ENCODE measurements around the gene RBCK1. TPM values are rescaled to one million over a fixed set of nuclear protein-coding genes. Genes with fewer than 3 reads are reported as not detected.
A peak's percentile ranks its signal among the peaks of the same experiment; 100 is the strongest.

RBCK1 gene
- total and polyA plus RNA-seq, 9 of the 15 experiments (the other 6 are each of a cell fraction or from before 2014, with no cell fraction given) = 5.9 to 59.3 (median 26.5) TPM

- TF ChIP-seq ZNF41 (CRISPR knock-in tag; conservative IDR thresholded peaks at IDR 0.05) (no peak), NR0B1 (IDR thresholded peaks at IDR 0.05; ENCODE audit: partially characterized antibody) (no peak), MLLT1 (IDR thresholded peaks at IDR 0.05) (no peak), MAZ (CRISPR knock-in tag; conservative IDR thresholded peaks at IDR 0.05 in 1 of 2, IDR thresholded peaks at IDR 0.05 in 1 of 2) (peak in 1 of 2 experiments; percentile 11; a peak in 1 of 4 replicates), BRF1 (IDR thresholded peaks at IDR 0.05; ENCODE audit: borderline replicate concordance, extremely low read depth, insufficient read length) (no peak), MAFG (tag; conservative IDR thresholded peaks at IDR 0.05) (no peak), RBFOX2 (IDR thresholded peaks at IDR 0.05; ENCODE audit: low read depth, low read length) (peak; percentile 24), MTA3 (IDR thresholded peaks at IDR 0.05; ENCODE audit: borderline replicate concordance) (peak; percentile 43; the same call in 1 of the 2 replicates), POLR2AphosphoS2 (IDR thresholded peaks at IDR 0.05; ENCODE audit: low read length) (peak; percentile 59; the same call in 1 of the 2 replicates), FOXK2 (conservative IDR thresholded peaks at IDR 0.05 in 1 of 2, IDR thresholded peaks at IDR 0.05 in 1 of 2; ENCODE audit: low read depth in 2 of 2) (no peak), SOX6 (IDR thresholded peaks at IDR 0.05) (0 out of 2 replicates have a peak, but pooled peaks have one; percentile 5), CBX1 (IDR thresholded peaks at IDR 0.05; ENCODE audit: low read depth) (no peak), CCAR2 (IDR thresholded peaks at IDR 0.05; ENCODE audit: low read depth, low read length) (no peak), GABPB2 (CRISPR knock-in tag; conservative IDR thresholded peaks at IDR 0.05) (no peak), ARID3B (CRISPR knock-in tag; IDR thresholded peaks at IDR 0.05; ENCODE audit: borderline replicate concordance) (no peak), ELF2 (CRISPR knock-in tag; IDR thresholded peaks at IDR 0.05) (no peak), DDX20 (tag; IDR thresholded peaks at IDR 0.05; ENCODE audit: low read depth) (no peak)
These were observed 11.3 kb upstream of the RBCK1 start (continued) for GRCh38 chr20:396619-397431.
